ENCODE measurements around the gene FLYWCH1.
A peak's percentile ranks its signal among the peaks of the same experiment; 100 is the strongest.

The FLYWCH1 gene

DNA sequence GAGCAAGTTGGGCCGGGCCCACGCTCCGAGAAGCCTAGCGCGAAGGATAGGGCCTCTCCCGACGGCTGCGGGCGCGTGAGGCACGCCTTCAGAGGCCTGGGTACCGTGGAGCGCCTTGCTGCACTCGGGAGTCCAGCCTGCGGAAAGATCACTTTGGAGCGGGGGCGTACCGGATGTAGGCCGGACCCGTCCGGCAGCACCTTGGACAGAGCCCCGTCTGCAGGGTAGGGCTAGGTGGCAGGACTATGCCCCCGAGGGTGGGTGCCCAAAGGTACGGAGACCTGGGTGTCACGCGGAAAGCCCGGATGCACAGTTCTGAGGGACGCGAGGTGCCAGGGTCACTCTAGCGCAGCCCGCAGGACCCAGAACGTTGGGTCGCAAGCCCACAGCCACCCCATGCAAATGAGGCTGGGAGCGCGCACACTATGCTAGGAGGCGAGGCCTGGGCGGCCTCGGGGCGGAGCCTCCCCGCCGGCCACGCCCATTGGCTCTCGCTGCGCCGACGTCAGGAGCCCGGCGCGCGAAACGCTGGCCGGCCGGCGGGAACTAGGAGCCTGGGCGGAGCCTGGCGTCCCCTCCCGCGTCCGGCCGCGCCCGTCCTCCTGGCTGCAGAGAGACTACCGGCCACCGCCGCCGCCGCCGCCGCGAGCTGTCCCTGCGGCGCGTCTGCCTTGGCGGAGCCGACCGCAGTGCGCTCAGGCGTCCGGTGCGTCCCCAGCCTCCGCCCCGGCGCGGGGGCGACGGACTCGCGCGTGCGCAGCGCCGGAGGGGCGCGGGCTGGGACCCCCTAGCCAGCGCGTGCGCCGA is 57.2 kb downstream of the FLYWCH1 start, which contains the start of gene PAQR4:
TSS of gene PAQR4 (plus strand) at position 611 of the 807 bp plus-strand sequence. CDS start 327 bp downstream, outside the sequence.
- DNase-seq (ENCODE audit: low read depth) = peak; percentile 85

DNA sequence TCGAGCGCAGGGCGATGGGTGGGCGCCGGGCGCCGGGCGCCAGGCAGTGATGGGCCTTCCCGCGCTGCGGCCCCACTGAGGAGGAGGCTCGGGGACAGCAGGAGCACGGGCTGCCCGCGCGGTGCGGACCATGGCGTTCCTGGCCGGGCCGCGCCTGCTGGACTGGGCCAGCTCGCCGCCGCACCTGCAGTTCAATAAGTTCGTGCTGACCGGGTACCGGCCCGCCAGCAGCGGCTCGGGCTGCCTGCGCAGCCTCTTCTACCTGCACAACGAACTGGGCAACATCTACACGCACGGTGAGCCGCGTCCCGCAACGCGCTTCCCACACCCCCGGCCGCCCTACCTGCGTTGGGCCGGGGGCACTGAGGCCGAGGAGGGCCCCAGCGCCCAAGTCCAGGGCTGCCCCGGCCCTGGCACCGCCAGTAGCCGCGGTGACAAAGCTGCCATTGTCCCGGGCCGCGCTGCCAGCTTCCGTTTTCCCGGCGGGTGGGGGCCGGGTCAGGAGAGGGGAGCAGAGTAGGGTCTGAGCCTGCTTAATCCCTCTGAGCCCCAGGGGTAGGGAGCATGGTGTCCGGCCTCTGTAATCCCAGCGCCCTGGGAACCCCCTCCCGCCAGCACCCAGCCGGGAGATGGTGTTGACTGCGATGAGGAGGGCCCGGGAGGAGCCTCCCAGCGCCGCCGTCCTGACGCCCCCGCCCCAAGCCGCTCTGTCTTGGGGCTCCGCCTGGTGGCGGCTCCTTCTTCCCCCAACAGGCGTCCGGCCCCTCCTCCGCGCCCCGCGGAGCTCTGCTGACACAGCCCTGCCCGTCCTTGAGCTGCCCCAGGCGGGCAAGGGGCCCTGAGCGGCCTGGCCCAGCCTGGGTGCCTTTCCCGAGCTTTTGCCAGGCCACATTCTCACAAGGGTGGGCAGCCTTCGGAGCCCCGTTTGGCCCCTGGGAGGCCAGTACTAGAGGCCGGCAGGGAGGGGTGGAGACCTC is 58.1 kb downstream of the FLYWCH1 start:
- peak; percentile 37 for DNase-seq (ENCODE audit: low read depth)

DNA sequence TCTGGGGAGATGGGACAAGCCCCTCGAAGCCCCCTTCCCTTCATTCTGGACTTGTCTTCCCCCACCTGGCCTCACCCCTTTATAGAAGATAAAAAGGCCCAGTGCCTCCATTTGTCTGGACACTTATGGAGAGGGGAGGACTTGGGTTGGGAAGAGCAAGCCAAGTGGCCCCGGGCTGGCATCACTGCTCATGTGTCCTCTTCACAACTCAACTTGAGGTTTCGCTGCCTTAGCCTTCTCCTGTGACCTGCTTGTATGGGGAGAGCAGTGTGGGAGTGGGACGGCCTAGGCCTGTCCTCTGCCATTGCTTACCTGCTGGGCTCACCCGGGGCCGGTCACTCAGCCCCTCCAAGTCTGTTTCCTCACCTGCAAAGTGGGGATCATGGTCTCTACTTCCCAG is 58.8 kb downstream of the FLYWCH1 start:
- DNase-seq (ENCODE audit: low read depth) = no peak

DNA sequence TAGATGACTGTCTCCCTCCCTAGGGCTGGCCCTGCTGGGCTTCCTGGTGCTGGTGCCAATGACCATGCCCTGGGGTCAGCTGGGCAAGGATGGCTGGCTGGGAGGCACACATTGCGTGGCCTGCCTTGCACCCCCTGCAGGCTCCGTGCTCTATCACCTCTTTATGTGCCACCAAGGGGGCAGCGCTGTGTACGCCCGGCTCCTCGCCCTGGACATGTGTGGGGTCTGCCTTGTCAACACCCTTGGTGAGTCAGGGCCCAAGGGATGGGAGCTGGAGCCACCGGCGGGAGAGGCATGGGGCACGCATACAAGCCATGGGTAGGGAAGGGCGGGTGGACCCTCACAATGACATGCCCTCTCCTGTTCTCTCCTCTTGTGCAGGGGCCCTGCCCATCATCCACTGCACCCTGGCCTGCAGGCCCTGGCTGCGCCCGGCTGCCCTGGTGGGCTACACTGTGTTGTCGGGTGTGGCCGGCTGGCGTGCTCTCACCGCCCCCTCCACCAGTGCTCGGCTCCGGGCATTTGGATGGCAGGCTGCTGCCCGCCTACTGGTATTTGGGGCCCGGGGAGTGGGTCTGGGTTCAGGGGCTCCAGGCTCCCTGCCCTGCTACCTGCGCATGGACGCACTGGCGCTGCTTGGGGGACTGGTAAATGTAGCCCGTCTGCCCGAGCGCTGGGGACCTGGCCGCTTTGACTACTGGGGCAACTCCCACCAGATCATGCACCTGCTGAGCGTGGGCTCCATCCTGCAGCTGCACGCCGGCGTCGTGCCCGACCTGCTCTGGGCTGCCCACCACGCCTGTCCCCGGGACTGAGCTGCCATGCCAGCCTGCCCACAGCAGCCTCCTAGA is 59.6 kb downstream of the FLYWCH1 start:
- no peak for DNase-seq (ENCODE audit: low read depth)

DNA sequence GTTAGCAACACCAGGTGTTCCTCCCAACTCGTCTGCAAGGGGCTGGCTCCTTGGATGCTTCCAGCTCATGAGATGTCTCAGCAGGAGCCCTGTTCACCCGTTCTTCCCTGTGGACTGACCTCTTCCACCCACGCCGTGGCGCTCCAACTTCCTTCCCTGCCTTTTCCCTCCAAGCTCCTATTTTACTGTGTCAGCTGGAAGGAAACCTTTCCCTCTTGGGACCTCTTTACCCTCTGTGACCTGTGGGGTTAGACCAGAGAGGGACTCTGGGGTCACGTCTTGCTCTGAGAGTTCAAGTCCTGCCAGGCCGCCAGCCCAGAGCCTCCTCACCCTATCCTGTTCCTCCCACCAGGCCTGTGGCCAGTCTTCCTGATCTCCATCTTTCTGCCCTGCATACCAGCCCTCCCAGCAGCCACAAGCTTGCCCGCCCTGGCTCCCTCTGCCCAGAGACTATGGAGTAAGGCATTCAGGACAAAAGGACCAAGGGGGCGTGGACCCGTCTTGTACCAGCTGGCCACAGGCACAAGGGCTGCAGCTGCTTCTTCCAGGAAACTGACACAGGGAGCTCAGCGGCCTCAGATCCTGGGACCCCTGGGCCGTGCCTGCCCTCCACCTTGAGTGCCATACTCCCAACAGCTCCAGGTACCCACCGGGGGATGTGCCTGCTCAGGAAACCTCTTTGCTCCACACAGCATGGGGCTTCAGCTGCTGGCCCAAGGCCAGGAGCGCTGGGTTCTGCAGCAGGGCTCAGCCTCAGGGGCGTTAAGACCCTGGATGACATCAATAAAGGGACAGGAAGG is 60.5 kb downstream of the FLYWCH1 start:
- DNase-seq (ENCODE audit: low read depth) = no peak

DNA sequence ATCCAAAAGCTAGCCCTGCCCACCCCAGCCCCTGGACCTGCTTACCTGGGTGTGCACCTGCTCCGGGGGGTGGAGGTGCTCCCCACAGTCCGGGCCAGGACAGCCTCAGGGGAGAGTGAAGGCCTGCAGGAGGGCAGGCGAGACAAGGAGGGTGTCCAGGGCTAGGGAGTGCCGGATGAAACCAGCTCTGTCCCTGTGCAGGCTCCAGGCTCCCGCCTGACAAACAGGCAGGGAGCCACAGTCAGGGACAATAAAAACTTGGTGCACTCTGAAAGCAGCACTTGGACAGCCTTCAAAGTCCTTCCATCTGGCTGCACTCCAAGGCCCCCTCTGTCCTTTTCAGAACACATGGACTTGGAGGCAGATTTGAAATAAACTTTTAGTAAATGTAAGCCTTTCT is 61.4 kb downstream of the FLYWCH1 start:
- DNase-seq (ENCODE audit: low read depth) = no peak

DNA sequence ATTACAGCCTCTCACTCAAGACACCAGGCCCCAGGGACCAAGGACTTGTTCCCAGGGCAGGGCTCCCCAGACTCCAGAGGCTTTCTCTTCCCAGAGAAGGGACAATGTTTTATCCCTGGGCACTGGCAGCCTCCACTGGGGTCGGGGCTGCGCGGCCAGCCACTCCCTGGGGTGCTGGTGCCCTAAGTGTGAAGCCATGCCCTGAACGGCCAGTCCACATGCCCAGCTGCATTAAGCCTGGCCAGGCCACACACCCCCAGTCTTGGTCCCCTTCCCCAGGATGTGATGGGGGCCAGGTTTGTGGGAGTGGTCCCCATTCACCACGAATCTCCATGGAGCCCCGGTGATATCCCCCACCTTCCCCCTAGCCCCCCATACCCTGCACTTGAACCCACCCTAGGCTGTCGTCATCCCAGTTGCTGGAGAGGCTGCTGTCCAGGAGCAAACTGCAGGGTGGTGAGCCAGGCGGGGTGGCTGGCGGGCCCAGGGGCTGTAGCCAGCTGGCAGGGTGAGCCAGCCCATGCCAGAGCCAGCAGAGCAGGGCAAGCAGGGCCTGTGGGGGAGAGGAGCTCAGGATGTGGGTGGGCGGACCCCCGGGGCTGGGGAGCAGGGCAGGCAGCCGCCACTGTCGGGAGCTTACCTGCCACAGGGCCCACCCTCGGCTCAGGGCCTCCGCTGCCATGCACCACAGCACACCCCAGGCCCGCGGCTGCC is 62.0 kb downstream of the FLYWCH1 start:
- no peak for DNase-seq (ENCODE audit: low read depth)

DNA sequence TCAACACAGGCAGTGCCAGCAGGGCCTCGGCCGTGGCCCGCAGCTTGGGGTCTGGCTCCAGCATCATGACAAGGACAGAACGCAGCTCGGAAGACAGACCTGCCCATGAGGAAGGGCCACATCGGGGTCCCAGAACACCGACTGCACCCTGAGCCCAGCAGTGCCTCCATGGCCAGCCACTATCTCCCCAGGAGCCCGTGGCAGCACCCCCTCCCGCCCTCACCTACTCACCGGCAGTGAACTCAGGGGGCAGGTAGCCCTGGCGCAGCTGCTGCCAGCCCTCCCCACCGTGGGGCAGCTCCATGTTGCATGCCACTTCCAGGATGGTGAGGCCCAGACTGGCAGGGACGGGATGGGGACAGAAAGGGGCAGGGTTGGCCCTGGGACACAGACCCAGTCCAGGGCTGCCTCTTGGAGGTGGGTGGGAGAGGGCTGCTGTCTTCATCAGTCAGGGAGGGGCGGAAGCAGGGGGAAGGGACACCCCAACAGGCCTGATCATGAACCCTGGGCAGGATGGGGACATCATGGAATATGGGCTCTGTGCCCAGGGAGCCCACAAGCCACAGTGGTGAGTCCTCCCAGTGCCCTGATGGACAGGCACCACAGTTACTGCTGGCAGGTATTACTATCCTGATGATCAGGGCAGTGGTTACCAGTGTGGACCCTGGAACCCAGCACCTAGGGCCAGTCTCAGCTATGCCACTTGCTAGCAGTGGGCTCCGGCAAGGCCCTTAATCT is 62.8 kb downstream of the FLYWCH1 start:
- no peak for DNase-seq (ENCODE audit: low read depth)

DNA sequence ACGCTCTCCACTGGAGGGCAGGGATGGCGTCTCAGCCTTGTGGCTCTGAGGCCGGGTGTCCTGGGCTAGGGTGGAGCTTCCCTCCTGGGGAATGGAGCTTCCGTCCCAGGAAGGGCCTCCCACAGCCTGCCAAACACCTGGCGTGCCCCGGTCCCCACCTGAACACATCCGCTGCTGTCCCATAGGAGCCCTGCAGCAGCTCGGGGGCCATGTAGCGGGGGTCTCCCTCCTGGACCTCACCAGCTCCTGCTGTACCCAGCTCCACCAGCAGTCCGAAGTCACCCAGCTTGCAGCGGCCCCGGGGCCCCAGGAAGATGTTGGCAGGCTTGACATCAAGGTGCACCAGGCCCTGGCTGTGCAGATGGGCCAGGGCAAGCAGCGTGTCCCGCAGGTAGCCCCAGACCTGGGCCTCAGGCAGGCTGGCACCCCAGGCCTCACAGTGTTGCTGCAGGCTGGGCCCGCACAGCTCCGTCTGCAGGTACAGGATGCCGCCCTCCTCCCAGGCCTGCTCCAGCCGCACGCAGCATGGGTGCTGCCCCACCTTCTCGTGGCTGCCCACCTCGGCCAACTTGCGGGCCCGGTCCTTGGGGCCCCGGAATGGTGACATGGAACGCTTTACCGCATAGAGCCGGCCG is 63.5 kb downstream of the FLYWCH1 start:
- DNase-seq (ENCODE audit: low read depth) = no peak

DNA sequence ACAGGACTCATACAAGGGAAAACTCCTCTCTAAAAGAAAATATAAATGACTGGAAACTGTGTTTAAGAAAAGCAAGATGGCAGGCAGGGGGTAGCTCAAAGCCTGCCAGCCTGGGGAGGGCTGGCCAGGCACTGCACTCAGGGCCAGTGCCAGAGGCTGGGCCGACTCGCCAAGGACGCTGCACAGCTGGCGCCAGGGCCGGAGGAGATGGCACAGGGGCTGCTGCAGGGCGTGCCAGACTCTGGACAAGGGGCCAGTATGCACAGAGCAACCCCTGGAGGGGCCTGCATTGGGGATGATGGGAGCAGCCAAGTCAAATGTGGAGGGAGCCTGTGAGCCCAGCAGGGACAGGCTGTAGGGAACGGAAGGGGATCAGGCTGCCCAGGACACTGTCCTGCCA is 64.5 kb downstream of the FLYWCH1 start:
- DNase-seq (ENCODE audit: low read depth) = no peak

DNA sequence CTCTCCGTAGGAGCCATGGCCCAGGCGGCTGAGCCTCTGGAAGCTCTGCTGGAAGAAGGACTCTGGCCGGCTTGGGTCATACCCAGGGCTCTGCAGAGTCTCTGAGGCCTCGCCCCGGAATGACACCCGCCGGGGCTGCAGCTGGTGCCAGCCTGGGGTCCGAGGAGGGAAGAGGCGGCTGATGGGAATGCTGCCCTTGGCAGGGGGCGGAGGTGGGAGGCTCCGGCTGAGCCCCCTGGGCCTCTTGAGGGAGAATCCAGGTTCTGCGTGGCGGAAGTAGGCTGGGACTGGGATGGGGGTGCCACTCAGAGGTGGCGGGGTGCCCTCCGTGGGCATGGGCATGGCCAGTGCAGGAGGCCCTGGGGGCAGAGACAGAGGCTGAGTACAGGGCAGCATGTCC is 64.9 kb downstream of the FLYWCH1 start:
- no peak for DNase-seq (ENCODE audit: low read depth)

DNA sequence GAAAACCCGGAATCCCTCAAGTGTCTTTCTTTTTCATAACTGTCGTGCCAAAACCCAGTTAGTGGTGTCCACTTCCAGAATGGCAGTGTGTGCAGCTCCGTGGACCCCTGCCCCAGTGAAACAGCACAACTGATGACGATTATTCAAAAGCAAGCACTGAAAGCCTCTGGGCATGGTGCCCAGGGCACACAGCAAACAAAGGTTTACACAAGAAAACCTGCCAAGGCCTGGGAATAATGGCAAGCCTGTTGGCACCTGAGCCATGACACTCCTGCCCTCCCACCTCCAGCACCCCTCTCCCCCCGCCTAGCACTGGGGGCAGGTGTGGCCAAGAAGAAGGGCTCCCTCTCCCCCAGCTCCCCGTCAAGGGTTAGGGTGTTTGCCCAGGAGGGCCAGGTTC is 65.7 kb downstream of the FLYWCH1 start:
- DNase-seq (ENCODE audit: low read depth) = no peak

DNA sequence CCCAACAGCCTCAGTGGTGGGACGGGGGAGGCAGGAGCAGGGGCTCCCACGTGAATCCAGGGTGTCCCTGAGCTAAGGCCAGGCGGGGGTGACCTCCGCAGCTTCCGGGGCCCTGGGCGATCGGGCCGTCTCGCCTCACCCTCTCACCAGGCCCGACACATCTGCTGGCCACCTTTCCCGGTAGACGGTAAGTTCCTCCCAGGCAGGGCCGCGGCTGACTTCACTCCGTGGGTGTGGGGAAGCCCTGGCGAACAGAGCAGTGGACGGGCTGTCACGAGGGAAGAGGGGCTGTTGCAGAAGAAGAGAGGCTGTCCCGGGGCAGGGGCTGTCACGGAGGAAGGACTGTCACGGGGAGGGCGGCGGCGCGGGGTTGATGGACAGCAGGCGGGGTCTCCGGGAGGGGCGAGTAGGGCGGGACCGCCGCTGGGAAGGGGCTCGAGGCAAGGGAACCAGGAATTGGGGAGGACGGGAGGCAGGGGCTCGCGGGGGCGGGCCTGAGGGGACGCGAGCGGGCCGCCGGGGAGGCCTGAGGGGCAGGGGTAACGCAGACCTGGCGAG is 68.0 kb downstream of the FLYWCH1 start:
- no peak for DNase-seq (ENCODE audit: low read depth)

DNA sequence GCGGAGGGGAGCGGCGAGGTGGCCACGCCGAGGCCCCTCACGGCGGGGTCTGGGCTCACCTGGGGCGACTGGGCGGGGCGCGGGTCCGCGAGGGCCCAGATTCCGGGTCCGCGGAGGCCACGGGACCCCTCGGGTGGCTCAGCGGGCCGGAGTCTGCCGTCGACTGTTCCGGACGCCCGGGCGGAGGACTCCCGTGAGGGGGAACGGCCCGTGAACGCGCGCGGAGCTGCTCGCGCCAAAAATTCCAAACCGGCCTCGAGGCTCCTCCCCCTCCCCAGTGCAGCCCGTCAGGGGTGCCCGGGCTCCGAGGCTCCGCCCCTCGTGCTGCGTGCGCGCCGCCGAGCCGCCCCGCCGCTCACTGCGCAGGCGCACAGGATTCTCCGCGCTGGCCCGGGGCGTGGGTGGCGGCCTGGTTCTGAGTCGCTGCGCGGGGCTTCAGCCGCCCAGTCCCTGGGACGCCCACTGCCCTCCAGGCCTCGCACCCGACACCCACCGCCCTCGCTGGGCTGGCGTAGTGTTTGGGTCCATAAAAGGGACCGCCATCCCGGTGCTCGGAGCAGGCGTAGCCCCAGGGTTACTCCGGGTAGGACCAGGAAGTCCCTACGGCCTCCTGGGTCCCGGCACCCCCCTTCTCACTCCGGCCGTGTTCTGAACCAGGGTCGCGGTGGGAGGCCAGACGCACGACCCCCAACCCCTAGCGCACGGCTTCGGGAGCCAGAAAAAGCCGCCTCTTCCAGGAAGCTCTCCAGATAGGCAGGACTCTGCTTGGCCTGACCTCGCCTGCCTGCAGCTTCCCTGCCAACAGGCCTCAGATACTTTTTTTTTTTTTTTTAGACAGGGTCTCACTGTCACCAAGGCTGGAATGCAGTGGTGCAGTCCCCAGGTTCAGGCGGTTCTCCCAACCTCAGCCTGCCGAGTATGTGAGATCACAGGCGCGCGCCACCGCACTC is 68.8 kb downstream of the FLYWCH1 start, which contains the start of gene PKMYT1:
TSS of gene PKMYT1 (minus strand) at position 220 of the 950 bp plus-strand sequence. CDS start 789 bp downstream, outside the sequence.
- DNase-seq (ENCODE audit: low read depth) = peak; percentile 73

DNA sequence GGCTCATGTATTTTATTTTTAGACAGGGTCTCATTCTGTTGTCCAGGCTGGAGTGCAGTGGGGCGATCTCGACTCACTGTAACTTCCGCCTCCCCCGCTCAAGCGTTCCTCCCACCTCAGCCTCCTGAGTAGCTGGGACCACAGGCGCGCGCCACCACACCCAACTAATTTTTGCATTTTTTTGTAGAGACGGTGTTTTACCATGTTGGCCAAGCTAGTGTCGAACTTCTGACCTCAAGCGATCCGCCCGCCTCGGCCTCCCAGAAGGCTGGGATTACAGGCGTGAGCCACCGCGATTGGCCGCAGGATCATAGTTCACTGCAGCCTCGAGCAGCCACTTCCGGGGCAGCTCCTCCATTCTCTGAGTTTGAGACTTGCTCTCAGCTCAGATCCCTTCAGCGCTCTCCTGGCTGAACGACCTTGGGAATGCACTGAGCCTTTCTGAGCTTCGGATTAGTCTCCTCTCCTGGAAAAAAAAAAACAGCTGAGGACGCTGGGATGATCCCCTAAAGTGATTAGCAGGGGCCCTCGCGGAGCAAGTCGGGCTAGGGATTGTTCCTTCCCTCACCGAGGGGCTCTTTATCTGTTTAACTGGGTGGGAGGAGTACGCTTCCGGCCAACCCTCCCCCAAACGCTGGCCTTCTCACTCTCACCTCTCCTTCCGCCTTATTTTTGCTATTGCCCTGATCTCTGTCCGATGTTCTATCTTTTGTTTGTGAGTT is 69.6 kb downstream of the FLYWCH1 start:
- DNase-seq (ENCODE audit: low read depth) = peak; percentile 36

DNA sequence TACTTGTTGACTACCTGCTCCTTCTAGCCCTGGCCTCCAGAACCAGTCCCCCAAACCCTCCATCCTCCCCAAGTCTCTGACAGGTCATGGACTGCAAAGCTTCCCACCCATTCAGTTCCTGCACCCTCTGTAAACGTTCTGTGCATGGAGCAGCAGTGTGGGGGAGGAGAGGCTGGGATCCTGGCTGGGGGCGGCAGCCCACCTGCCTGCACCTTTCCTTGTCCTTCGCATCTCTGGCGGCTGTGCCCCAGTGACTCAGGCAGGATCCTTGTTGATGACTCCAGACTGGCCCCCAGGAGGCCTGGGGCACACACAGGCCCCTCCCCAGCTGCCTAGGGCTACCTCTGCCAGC is 70.1 kb downstream of the FLYWCH1 start:
- no peak for DNase-seq (ENCODE audit: low read depth)

DNA sequence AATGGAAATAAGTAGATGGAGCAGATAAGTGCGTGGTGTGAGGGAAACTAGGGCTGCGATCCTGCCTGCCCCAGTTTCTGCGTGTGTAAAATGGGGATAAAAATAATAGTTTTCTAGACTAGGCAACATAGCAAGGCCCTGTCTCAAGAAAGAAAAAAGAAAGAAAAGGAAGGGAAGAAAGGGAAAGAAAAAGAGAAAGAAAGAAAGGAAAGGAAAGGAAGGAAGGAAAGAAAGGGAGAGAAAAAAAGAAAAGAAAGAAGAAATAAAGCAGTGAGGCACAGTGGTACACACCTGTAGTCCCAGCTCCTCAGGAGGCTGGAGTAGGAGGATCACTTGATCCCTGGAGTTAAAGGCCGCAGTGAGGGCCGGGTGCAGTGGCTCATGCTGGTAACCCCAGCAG is 70.7 kb downstream of the FLYWCH1 start:
- no peak for DNase-seq (ENCODE audit: low read depth)

Data from iris pigment epithelial cell (primary cell).